Activated CD8-positive, alpha-beta T cell treated with anti-CD3 and anti-CD28 coated beads for 36 hours (primary cell): ENCODE results near the gene SIN3B. TPM values are rescaled to one million over a fixed set of nuclear protein-coding genes. Genes with fewer than 3 reads are reported as not detected.

Experiments
- ATAC-seq: fragments of 200-7000 bp; cut with Tn5 transposase; one replicate; pipeline ENCODE4 v1.10.0; 2021; ENCODE audit warnings: mild to moderate bottlenecking, moderate library complexity
- CTCF ChIA-PET: fragments of 350-600 bp; sonication (Branson Sonifier 250); formaldehyde crosslinking; loops from one replicate; lab custom pipeline; 2021; ENCODE audit warnings: antibody characterized with exemption; lab: Charles Lee
- POLR2A ChIA-PET: fragments of 350-600 bp; sonication (Branson Sonifier 250); formaldehyde crosslinking; loops from one replicate; lab custom pipeline; 2021; ENCODE audit warnings: antibody characterized with exemption; lab: Charles Lee
- DNase-seq: peaks from one replicate; pipeline ENCODE4 v3.0.0-alpha.2; 2020
- H3K27ac Mint-ChIP-seq: one replicate; pipeline ENCODE4 v1.8.0; 2021; ENCODE audit warnings: mild to moderate bottlenecking, mixed read lengths
- H3K27me3 Mint-ChIP-seq: one replicate; pipeline ENCODE4 v1.8.0; 2021; ENCODE audit warnings: mixed read lengths
- H3K36me3 Mint-ChIP-seq: one replicate; pipeline ENCODE4 v1.8.0; 2021; ENCODE audit warnings: low read depth, mixed read lengths
- H3K4me1 Mint-ChIP-seq: one replicate; pipeline ENCODE4 v1.8.0; 2021; ENCODE audit warnings: low read depth, mixed read lengths
- H3K4me3 Mint-ChIP-seq: one replicate; pipeline ENCODE4 v1.8.0; 2021; ENCODE audit warnings: mild to moderate bottlenecking, moderate library complexity, mixed read lengths
- H3K9me3 Mint-ChIP-seq: one replicate; pipeline ENCODE4 v1.8.0; 2021; ENCODE audit warnings: mixed read lengths
- intact Hi-C: fragments of 100-400 bp; cut with micrococcal nuclease; formaldehyde crosslinking; loops from one replicate; pipeline ENCODE4 v1.10.0; 2022
- total RNA-seq, 2 experiments: library from RNA; stranded (reverse); gene quantifications; one replicate each; pipeline ENCODE4 v1.2.3, GENCODE V29; 2021
- TF ChIP-seq, protein P1 (sequence below): fragments of 200-600 bp; IDR thresholded peaks from one replicate; pipeline ENCODE4 v1.8.0; 2022; ENCODE audit warnings: antibody characterized with exemption, mild to moderate bottlenecking

SIN3B gene
- total RNA-seq, 2 experiments from 2014 or later = 27.6 to 31.6 TPM

DNA sequence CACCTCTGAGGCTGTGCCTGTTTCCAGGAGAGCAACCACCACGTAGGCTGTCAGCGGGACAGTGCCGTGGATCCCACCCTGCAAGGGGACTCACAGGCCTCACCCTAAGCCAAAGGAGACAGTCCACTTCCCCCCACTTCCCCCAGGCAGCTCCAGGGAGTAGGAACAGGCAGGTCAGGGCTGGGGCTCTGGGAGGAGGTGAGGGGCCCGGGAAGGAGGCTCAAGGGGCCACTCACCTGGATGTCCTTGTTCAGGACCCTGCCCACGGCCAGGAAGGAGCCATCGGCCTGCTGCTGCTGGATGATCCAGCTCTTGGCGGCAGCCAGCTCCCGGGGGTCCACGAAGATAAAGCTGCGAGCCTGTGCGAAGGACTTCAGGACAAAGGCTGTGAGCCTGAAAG lies 85.2 kb downstream of the SIN3B start:
- no peak for ATAC-seq
- ChIA-PET CTCF (no interaction called here), POLR2A (no interaction called here)
- intact Hi-C loops = no loop called here
- no peaks in the 10 kb centered on the region for H3K36me3 Mint-ChIP-seq
- H3K4me3 Mint-ChIP-seq = no peak overlapping the region
- no peak for DNase-seq
- no peak overlapping the region for H3K27ac Mint-ChIP-seq
- peaks cover 3% of the 10 kb centered on the region for H3K27me3 Mint-ChIP-seq
- no peaks in the 10 kb centered on the region for H3K4me1 Mint-ChIP-seq
- H3K9me3 Mint-ChIP-seq = peaks cover 21% of the 10 kb centered on the region
- TF ChIP-seq, protein P1, sequence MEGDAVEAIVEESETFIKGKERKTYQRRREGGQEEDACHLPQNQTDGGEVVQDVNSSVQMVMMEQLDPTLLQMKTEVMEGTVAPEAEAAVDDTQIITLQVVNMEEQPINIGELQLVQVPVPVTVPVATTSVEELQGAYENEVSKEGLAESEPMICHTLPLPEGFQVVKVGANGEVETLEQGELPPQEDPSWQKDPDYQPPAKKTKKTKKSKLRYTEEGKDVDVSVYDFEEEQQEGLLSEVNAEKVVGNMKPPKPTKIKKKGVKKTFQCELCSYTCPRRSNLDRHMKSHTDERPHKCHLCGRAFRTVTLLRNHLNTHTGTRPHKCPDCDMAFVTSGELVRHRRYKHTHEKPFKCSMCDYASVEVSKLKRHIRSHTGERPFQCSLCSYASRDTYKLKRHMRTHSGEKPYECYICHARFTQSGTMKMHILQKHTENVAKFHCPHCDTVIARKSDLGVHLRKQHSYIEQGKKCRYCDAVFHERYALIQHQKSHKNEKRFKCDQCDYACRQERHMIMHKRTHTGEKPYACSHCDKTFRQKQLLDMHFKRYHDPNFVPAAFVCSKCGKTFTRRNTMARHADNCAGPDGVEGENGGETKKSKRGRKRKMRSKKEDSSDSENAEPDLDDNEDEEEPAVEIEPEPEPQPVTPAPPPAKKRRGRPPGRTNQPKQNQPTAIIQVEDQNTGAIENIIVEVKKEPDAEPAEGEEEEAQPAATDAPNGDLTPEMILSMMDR = no peak

DNA sequence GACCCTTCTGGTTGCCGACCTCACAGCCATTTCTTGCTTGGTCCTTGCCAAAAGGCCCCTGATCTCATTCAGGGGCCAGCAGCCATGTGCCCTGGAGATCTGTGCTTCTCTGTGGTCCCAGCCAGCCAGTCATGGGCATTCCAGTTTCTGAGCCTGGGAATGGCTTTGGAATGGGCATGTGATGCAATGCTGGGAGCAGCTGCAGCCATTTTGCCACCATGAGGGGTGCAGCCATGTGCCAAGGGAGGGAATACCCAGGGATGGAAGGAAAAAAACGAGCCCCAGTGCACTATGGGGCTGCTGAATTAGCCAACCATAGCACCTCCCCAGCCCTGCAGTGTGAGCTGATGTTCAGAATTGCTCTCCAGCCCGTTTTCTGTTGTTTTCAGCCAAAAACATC lies 85.9 kb downstream of the SIN3B start:
- ChIA-PET POLR2A (no interaction called here), CTCF (no interaction called here)
- Mint-ChIP-seq H3K4me1 (no peaks in the 10 kb centered on the region), H3K27ac (no peak overlapping the region), H3K4me3 (no peak overlapping the region), H3K27me3 (peaks cover 3% of the 10 kb centered on the region), H3K36me3 (no peaks in the 10 kb centered on the region), H3K9me3 (peaks cover 21% of the 10 kb centered on the region)
- DNase-seq (no peak), ATAC-seq (no peak)
- TF ChIP-seq, protein P1 = no peak
- intact Hi-C loops = no loop called here

DNA sequence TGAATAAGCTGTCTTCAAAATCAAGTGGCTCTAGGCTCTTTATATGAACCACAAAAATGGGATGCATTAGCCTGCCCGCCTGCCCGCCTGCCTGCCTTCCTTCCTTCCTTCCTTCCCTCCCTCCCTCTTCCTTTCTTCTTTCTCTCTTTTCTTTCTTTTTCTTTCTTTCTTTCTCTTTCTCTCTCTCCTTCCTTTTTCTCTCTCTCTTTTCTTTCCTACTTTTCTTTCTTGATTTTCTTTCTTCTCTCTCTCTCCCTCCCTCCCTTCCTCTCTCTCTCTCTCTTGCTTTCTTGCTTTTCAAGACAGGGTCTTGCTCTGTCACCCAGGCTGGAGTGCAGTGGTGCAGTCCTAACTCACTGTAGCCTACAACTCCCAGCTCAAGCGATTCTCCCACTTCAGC lies 86.5 kb downstream of the SIN3B start:
- DNase-seq = no peak
- Mint-ChIP-seq H3K27me3 (peaks cover 3% of the 10 kb centered on the region), H3K4me1 (no peaks in the 10 kb centered on the region), H3K4me3 (no peak overlapping the region), H3K27ac (no peak overlapping the region), H3K36me3 (no peaks in the 10 kb centered on the region), H3K9me3 (peaks cover 21% of the 10 kb centered on the region)
- intact Hi-C loops = no loop called here
- POLR2A ChIA-PET = no interaction called here
- CTCF ChIA-PET = no interaction called here
- no peak for ATAC-seq
- TF ChIP-seq, protein P1 = no peak

DNA sequence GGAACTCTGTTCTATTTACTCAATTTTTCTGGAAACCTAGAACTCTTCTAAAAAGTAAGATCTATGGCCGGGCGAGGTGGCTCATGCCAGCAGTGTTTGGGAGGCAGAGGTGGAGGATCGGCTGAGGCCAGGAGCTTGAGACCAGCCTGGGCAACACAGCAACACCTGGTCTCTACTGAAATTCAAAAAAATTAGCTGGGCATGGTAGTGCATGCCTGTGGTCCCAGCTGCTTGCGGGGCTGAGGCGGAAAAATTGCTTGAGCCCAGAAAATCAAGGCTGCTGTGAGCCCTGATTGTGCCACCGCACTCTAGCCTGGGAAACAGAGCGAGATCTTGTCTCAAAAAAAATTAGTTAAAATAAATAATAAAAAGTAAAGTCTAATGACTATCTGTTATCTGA lies 88.2 kb downstream of the SIN3B start:
- no peak for ATAC-seq
- intact Hi-C loops = no loop called here
- CTCF ChIA-PET = no interaction called here

DNA sequence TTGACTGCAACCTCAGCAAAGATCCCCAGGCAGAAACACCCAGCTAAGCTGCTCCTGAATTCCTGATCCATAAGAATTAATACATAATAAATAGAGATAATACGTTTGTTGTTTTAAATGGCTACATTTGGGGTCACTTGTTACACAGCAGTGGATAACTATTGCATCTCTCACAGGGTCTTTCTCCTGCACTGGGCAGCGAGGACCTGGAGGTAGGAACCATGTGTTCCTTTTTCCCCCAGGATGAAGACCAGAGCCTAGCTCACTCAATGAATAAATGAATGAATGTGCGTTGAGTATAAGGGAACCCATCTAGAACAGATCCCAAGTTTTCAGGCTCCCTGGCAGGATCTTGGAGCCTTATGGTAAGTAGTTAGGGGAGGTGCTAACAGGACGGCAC lies 90.3 kb downstream of the SIN3B start:
- intact Hi-C loops = no loop called here
- TF ChIP-seq, protein P1 = no peak
- DNase-seq = no peak
- ATAC-seq = no peak
- CTCF ChIA-PET = no interaction called here
- no peaks in the 10 kb centered on the region for H3K4me1 Mint-ChIP-seq
- no peak overlapping the region for H3K4me3 Mint-ChIP-seq
- POLR2A ChIA-PET = no interaction called here
- peaks cover 7% of the 10 kb centered on the region for H3K9me3 Mint-ChIP-seq
- H3K27me3 Mint-ChIP-seq = peaks cover 3% of the 10 kb centered on the region
- no peak overlapping the region for H3K27ac Mint-ChIP-seq
- no peaks in the 10 kb centered on the region for H3K36me3 Mint-ChIP-seq

More for the DNA sequence above, 88.2 kb downstream of the SIN3B start:
- POLR2A ChIA-PET = no interaction called here
- no peak overlapping the region for H3K4me3 Mint-ChIP-seq
- H3K9me3 Mint-ChIP-seq = peaks cover 18% of the 10 kb centered on the region
- peaks cover 3% of the 10 kb centered on the region for H3K27me3 Mint-ChIP-seq
- TF ChIP-seq, protein P1 = no peak
- H3K4me1 Mint-ChIP-seq = no peaks in the 10 kb centered on the region
- no peak overlapping the region for H3K27ac Mint-ChIP-seq
- no peaks in the 10 kb centered on the region for H3K36me3 Mint-ChIP-seq
- DNase-seq = no peak
